Suprapubic skin (tissue), 4 donors: ENCODE data around the gene TJP3.

ENCODE experiments used
- CTCF ChIP-seq, 2 donors: fragments of 200-600 bp in 1 of 2; fragments of 450-650 bp in 1 of 2; sonication (generic) in 1 of 2; IDR thresholded peaks; one replicate each; pipeline ENCODE4 v1.5.1; 2016 to 2019; ENCODE audit warnings: antibody characterized with exemption in 2 of 2, mild to moderate bottlenecking in 1 of 2, moderate library complexity in 1 of 2
- POLR2A ChIP-seq, 2 donors: fragments of 450-650 bp; IDR thresholded peaks; one replicate each; pipeline ENCODE4 v1.6.1; 2017; ENCODE audit warnings: antibody characterized with exemption in 2 of 2, mild to moderate bottlenecking in 2 of 2, moderate library complexity in 2 of 2
- POLR2AphosphoS5 ChIP-seq, 3 donors: sonication (generic); formaldehyde crosslinking; IDR thresholded peaks; one replicate each; pipeline ENCODE4 v1.6.1; 2017; ENCODE audit warnings: antibody characterized with exemption in 3 of 3

- TF ChIP-seq CTCF (IDR thresholded peaks at IDR 0.05) (no peak), POLR2A (IDR thresholded peaks at IDR 0.05) (no peak), POLR2AphosphoS5 (IDR thresholded peaks at IDR 0.05) (no peak)
Measured at GRCh38 chr19:3712663-3713611, 4.8 kb downstream of the TJP3 start.
